Activated CD4-positive, alpha-beta T cell treated with anti-CD3 and anti-CD28 coated beads, Interleukin-2, amount 10 ng/mL, durations not matched to agents 24 days and 14 days (primary cell): Measurements from ENCODE around the gene BUB1B. TPM values are rescaled to one million over a fixed set of nuclear protein-coding genes. Genes with fewer than 3 reads are reported as not detected.
"Not testable (repeated sequence)": the region's sequence is repeated elsewhere in the genome, so short reads cannot be mapped to it uniquely, and the experiment has no call there.

ENCODE experiments used
- DNase-seq: peaks from one replicate; pipeline ENCODE4 v3.0.0; 2022
- H3K27ac Mint-ChIP-seq: one replicate; pipeline ENCODE4 v1.8.0; 2022; ENCODE audit warnings: mild to moderate bottlenecking, mixed read lengths
- H3K27me3 Mint-ChIP-seq: one replicate; pipeline ENCODE4 v1.8.0; 2022; ENCODE audit warnings: mixed read lengths
- H3K36me3 Mint-ChIP-seq: one replicate; pipeline ENCODE4 v1.8.0; 2022; ENCODE audit warnings: low read depth, mild to moderate bottlenecking, mixed read lengths
- H3K4me1 Mint-ChIP-seq: one replicate; pipeline ENCODE4 v1.8.0; 2021; ENCODE audit warnings: mixed read lengths
- H3K4me3 Mint-ChIP-seq: one replicate; pipeline ENCODE4 v1.8.0; 2022; ENCODE audit warnings: mild to moderate bottlenecking, moderate library complexity, mixed read lengths
- H3K9me3 Mint-ChIP-seq: one replicate; pipeline ENCODE4 v1.8.0; 2021; ENCODE audit warnings: mixed read lengths
- intact Hi-C: fragments of 100-400 bp; cut with micrococcal nuclease; formaldehyde crosslinking; loops from one replicate; pipeline ENCODE4 v1.15.1; 2023
- total RNA-seq: library from RNA; stranded (reverse); gene quantifications from 2 replicates; pipeline ENCODE4 v1.2.3, GENCODE V29; 2022

Gene BUB1B
- total RNA-seq, 1 donor from 2014 or later, result 69.3 TPM

DNA sequence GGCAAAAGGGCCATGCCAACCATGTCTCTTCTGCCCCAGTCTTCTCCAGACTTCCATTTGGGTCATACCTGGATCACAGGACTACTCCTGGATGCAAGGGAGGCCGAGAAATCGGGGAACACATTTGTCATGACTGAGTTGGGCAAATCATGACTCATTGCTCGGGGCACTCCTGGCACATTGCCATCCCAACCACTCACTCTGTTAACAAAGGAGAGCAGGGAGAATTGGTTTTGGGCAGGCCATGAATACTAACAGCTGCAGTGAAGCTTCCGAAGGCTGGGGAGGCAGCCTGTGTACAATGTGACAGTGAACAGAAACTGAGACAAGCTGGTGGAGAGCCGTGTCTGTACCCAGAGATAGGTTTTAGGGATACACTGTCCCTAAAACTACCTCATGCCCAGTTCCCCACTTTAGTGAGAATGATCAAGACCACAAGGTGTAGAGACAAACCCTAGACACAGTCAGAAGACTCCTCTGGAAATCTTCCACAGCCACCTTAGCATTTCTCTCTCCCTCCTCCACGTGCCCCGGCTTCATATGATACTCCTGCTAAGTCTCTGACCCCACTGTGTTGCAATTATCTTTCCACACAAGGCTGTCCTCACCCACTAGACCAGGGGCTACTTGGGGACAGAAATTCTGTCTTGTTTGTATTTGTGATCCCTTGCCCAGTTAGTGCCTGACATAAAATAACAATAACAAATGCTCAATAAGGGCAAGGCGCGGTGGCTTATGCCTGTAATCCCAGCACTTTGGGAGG is 10.5 kb upstream of the BUB1B start:
- no peak for DNase-seq
- no peaks in the 10 kb centered on the region for H3K9me3 Mint-ChIP-seq

DNA sequence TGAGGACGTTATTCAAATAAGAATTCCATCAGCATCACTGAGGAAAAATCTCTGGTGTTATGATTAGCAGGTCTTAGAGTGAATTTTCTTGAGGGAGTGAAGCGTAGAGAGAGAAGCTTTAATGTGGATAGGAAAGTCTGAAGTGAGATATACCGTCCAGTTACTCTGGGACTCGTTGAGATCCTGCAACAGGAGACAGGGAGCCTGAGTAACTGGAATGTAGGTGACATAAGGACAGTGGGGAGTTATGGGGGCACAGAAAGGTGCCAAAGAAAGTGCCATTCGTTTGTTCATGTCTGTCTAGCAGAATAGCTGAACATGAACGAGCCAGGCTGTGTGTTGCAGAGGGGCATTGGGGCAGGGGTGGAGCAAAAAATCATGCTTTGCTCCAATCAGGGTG is 9.4 kb upstream of the BUB1B start:
- intact Hi-C loops, result no loop called here
- Mint-ChIP-seq H3K4me1 (peaks cover 2% of the 10 kb centered on the region), H3K27ac (no peak overlapping the region), H3K4me3 (no peak overlapping the region), H3K9me3 (no peaks in the 10 kb centered on the region), H3K27me3 (peaks cover 12% of the 10 kb centered on the region), H3K36me3 (no peaks in the 10 kb centered on the region)
- DNase-seq, result no peak

More for the DNA sequence above, 10.5 kb upstream of the BUB1B start:
- Mint-ChIP-seq H3K27ac (no peak overlapping the region), H3K4me1 (no peaks in the 10 kb centered on the region), H3K27me3 (peaks cover 12% of the 10 kb centered on the region), H3K36me3 (no peaks in the 10 kb centered on the region), H3K4me3 (no peak overlapping the region)
- intact Hi-C loops, result no loop called here

DNA sequence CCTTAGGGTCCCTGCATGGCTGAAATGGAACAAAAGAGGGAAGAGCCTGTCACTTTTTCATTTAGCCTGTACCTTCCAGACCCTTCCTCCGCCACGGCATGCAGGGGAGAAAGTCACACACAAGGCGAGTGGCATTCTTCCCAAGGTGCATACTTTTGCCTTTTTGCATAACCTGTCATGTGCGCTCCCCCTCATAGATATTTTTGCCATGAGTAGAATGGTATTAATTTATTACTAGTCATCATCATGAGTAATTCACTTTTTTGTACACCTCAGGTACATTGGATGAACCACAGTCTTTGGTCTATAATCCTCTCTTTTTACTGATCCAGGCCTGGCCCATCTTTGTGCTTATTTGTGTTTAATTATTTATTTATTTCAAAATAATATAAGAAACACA is 8.9 kb upstream of the BUB1B start:
- Mint-ChIP-seq H3K36me3 (no peaks in the 10 kb centered on the region), H3K27me3 (peaks cover 12% of the 10 kb centered on the region), H3K27ac (no peak overlapping the region), H3K9me3 (no peaks in the 10 kb centered on the region), H3K4me1 (peaks cover 2% of the 10 kb centered on the region), H3K4me3 (no peak overlapping the region)
- intact Hi-C loops, result no loop called here
- DNase-seq, result no peak

DNA sequence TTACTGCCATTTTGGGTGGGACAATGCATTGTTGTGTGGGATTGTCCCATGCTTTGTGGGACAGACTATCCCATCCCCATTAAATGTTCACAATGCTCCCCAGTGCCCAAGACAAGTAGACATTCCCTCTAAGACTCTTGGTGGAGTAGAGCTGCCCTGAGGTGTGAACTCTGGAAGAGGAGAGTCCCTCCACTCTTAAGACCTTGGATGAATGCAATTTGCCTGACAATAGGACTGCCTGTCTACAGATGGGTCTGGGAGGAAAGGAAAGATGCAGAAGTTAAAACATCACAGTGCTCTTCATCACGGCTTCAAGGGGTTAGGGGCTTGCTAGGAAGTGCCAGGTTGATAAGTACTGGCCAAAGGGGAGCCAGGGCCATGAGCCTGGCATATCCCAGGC is 6.0 kb upstream of the BUB1B start:
- intact Hi-C loops, H3K27ac Mint-ChIP-seq, H3K4me1 Mint-ChIP-seq, H3K36me3 Mint-ChIP-seq, DNase-seq, H3K4me3 Mint-ChIP-seq, H3K27me3 Mint-ChIP-seq, H3K9me3 Mint-ChIP-seq: not testable (repeated sequence)

- intact Hi-C loops, result no loop called here
- Mint-ChIP-seq H3K27ac (no peak overlapping the region), H3K9me3 (no peaks in the 10 kb centered on the region), H3K4me1 (peaks cover 2% of the 10 kb centered on the region), H3K27me3 (peaks cover 5% of the 10 kb centered on the region), H3K4me3 (no peak overlapping the region), H3K36me3 (no peaks in the 10 kb centered on the region)
- peak; percentile 50 for DNase-seq
Observed at GRCh38 chr15:40155270-40155910, 5.5 kb upstream of the BUB1B start.

- Mint-ChIP-seq H3K4me3 (no peak overlapping the region), H3K27ac (no peak overlapping the region), H3K27me3 (no peaks in the 10 kb centered on the region), H3K36me3 (peaks cover under 1% of the 10 kb centered on the region), H3K9me3 (no peaks in the 10 kb centered on the region), H3K4me1 (peaks cover 3% of the 10 kb centered on the region)
- intact Hi-C loops, result no loop called here
- DNase-seq, result no peak
Observed at GRCh38 chr15:40157778-40158447, 3.0 kb upstream of the BUB1B start.

- Mint-ChIP-seq H3K9me3 (no peaks in the 10 kb centered on the region), H3K4me1 (peaks cover 13% of the 10 kb centered on the region), H3K27me3 (no peaks in the 10 kb centered on the region), H3K27ac (no peak overlapping the region), H3K36me3 (peaks cover 8% of the 10 kb centered on the region), H3K4me3 (no peak overlapping the region)
- intact Hi-C loops, result loop anchor here (1.0 to 5.0 kb wide), 3 partner anchors 37 to 378 kb away; partner anchors contain the start of genes FSIP1 and SRP14
- DNase-seq, result no peak
Observed at GRCh38 chr15:40160021-40160420, 848 bp upstream of the BUB1B start.

- Mint-ChIP-seq H3K9me3 (no peaks in the 10 kb centered on the region), H3K4me1 (peaks cover 15% of the 10 kb centered on the region), H3K27ac (no peak overlapping the region)
Observed at GRCh38 chr15:40161693-40162391, 973 bp downstream of the BUB1B start.

DNA sequence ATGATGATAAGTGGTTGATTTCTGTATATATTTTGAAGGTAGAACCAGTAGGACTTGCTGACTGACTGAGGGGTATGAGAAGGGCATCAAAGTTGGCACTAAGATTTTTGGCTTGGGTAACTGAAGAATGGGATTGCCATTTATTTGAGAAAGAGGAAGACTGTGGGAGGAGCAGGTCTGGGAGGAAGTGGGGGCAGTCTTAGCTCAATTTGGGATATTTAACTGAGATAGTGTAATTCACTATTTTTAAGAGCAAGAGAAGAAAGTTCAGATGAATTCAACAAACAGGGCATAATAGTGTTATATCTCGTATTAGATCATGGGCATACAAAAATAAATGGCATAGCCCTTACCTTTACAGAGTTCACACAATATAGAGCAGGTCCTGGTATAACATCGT is 1.7 kb downstream of the BUB1B start:
- peaks cover 16% of the 10 kb centered on the region for H3K4me1 Mint-ChIP-seq
- peaks cover 24% of the 10 kb centered on the region for H3K36me3 Mint-ChIP-seq
- no peak overlapping the region for H3K4me3 Mint-ChIP-seq
- intact Hi-C loops, result loop anchor here (5.0 kb wide), 1 partner anchor 35 kb away; no protein-coding TSS in a partner anchor
- H3K27ac Mint-ChIP-seq, result no peak overlapping the region
- no peak for DNase-seq
- no peaks in the 10 kb centered on the region for H3K27me3 Mint-ChIP-seq
- no peaks in the 10 kb centered on the region for H3K9me3 Mint-ChIP-seq

More at GRCh38 chr15:40161693-40162391, 973 bp downstream of the BUB1B start:
- Mint-ChIP-seq H3K4me3 (no peak overlapping the region), H3K27me3 (no peaks in the 10 kb centered on the region), H3K36me3 (peaks cover 21% of the 10 kb centered on the region)
- intact Hi-C loops, result loop anchor here (1.0 to 5.0 kb wide), 3 partner anchors 35 to 123 kb away; partner anchors contain the start of genes BMF and SRP14
- no peak for DNase-seq

- intact Hi-C loops, result loop anchor here (1.0 to 5.0 kb wide), 2 partner anchors 33 to 117 kb away; no protein-coding TSS in a partner anchor
Observed at GRCh38 chr15:40163657-40164416, 3.0 kb downstream of the BUB1B start.

GRCh38 chr15:40167374-40167773 is 6.5 kb downstream of the BUB1B start:
- peaks cover 49% of the 10 kb centered on the region for H3K36me3 Mint-ChIP-seq
- H3K27me3 Mint-ChIP-seq, H3K27ac Mint-ChIP-seq, intact Hi-C loops, H3K4me3 Mint-ChIP-seq, H3K9me3 Mint-ChIP-seq, DNase-seq: not testable (repeated sequence)
- H3K4me1 Mint-ChIP-seq, result peaks cover 22% of the 10 kb centered on the region

More at GRCh38 chr15:40163657-40164416, 3.0 kb downstream of the BUB1B start:
- H3K9me3 Mint-ChIP-seq, result no peaks in the 10 kb centered on the region
- H3K36me3 Mint-ChIP-seq, result peaks cover 34% of the 10 kb centered on the region
- H3K4me1 Mint-ChIP-seq, result peaks cover 22% of the 10 kb centered on the region
- peak overlapping the region; percentile 91 for H3K27ac Mint-ChIP-seq
- H3K27me3 Mint-ChIP-seq, result no peaks in the 10 kb centered on the region
- no peak for DNase-seq
- H3K4me3 Mint-ChIP-seq, result peak overlapping the region; percentile 59

- DNase-seq, result no peak
- H3K27ac Mint-ChIP-seq, result no peak overlapping the region
Observed at GRCh38 chr15:40175160-40175559, 14.3 kb downstream of the BUB1B start.

More at GRCh38 chr15:40175160-40175559, 14.3 kb downstream of the BUB1B start:
- intact Hi-C loops, result no loop called here
- Mint-ChIP-seq H3K9me3 (no peaks in the 10 kb centered on the region), H3K4me3 (no peak overlapping the region), H3K27me3 (no peaks in the 10 kb centered on the region), H3K36me3 (peaks cover 45% of the 10 kb centered on the region), H3K4me1 (peaks cover 18% of the 10 kb centered on the region)
